Smooth muscle cell of the brain vasculature (primary cell): Measurements from ENCODE around the gene COL3A1.

Experiments used
- DNase-seq: peaks from one replicate; pipeline ENCODE4 v3.0.0-alpha.2; 2012; ENCODE audit warnings: low read depth, low spot score

COL3A1 gene

GRCh38 chr2:188975497-188976102 is 1.4 kb downstream of the COL3A1 start:
- peak; percentile 83 for DNase-seq

- no peak for DNase-seq
Observed at GRCh38 chr2:188976545-188977268, 2.5 kb downstream of the COL3A1 start.

GRCh38 chr2:188977317-188977716 is 3.1 kb downstream of the COL3A1 start:
- no peak for DNase-seq

GRCh38 chr2:188978291-188979081 is 4.3 kb downstream of the COL3A1 start:
- DNase-seq, result no peak

- no peak for DNase-seq
Observed at GRCh38 chr2:188979187-188980114, 5.3 kb downstream of the COL3A1 start.

- DNase-seq, result no peak
Observed at GRCh38 chr2:188983427-188984064, 9.4 kb downstream of the COL3A1 start.

GRCh38 chr2:188984065-188984491 is 9.9 kb downstream of the COL3A1 start:
- no peak for DNase-seq

GRCh38 chr2:188984680-188985079 is 10.5 kb downstream of the COL3A1 start:
- no peak for DNase-seq

GRCh38 chr2:188986839-188987238 is 12.7 kb downstream of the COL3A1 start:
- DNase-seq, result no peak

- DNase-seq, result no peak
Observed at GRCh38 chr2:188993247-188993646, 19.1 kb downstream of the COL3A1 start.

GRCh38 chr2:188997263-188997662 is 23.1 kb downstream of the COL3A1 start:
- no peak for DNase-seq

- DNase-seq, result no peak
Observed at GRCh38 chr2:189000221-189000620, 26.0 kb downstream of the COL3A1 start.

- no peak for DNase-seq
Observed at GRCh38 chr2:189002079-189002478, 27.9 kb downstream of the COL3A1 start.

- DNase-seq, result no peak
Observed at GRCh38 chr2:189008555-189009262, 34.5 kb downstream of the COL3A1 start.

GRCh38 chr2:189010536-189010935 is 36.4 kb downstream of the COL3A1 start:
- DNase-seq, result no peak

- DNase-seq, result no peak
Observed at GRCh38 chr2:189012351-189012750, 38.2 kb downstream of the COL3A1 start.

GRCh38 chr2:189013031-189013430 is 38.9 kb downstream of the COL3A1 start:
- DNase-seq, result no peak

GRCh38 chr2:189013671-189014448 is 39.7 kb downstream of the COL3A1 start:
- no peak for DNase-seq

GRCh38 chr2:189014449-189015138 is 40.4 kb downstream of the COL3A1 start:
- DNase-seq, result no peak
